Activated CD8-positive, alpha-beta memory T cell treated with anti-CD3 and anti-CD28 coated beads, Interleukin-2, amount 50 U/mL, for 24 hours (primary cell): ENCODE data around the gene API5.

ENCODE experiments used
- DNase-seq: peaks from one replicate; pipeline ENCODE4 v3.0.0-alpha.2; 2020; ENCODE audit errors: extremely low read depth

API5 gene

GRCh38 chr11:43359422-43359818 lies 47.6 kb downstream of the API5 start:
- DNase-seq: peak; percentile 7

- DNase-seq: no peak
Observed at GRCh38 chr11:43360361-43361032, 48.7 kb downstream of the API5 start.

DNA sequence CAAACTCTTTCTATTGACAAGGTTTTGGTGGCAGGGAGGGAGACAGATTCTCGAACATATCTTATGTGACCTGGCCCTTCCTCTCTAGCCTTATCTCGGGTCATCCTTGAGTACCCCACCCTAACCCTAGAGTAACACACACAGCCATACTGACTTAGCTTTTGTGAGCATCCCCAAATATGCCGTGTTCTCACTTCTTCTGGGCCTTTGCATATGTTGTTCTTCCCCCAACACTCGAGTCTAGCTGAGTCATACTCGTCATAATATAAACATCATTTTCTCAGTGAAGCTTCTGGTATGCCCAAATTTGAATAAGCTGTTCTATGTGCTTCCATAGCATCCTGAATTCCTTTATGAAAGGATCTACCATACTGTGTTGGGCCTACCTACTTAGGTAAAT lies 54.9 kb downstream of the API5 start:
- no peak for DNase-seq

DNA sequence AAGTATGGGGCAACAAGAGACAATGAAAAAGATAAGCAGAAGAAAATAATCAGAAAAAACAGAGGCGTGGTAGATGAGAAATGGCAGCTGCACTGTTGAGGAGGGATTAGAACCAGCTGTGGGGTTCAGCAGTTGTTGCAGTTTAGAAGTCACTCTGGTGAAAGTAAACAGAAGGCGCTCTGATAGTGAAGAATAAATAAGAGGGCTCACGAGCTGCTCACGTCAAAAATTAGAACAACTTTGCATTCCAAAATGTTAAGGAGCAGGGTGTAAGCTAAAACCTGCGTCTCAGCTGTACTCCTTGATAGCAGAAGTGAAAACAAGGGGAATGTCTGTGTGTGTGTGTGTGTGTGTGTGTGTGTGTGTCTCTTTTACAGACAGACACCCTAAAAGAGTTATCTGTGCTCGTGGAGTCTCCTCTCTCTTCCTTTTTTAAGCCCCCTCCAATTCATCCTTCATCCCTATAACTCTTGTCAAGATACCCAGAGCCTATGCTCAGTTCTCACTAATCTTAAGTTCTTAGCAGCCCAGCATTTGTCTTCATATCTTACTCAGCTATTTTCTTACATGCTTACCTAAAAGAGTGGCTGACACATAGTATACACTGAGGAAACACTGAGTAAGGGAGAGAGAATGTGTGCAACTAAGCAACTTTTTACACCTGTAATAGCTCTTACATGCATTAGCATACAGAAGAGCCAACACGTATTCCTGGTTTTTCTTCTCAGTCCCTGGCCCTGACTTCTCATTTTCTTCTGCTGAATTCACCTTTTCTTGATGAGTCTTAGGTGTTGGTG lies 55.8 kb downstream of the API5 start:
- no peak for DNase-seq

DNA sequence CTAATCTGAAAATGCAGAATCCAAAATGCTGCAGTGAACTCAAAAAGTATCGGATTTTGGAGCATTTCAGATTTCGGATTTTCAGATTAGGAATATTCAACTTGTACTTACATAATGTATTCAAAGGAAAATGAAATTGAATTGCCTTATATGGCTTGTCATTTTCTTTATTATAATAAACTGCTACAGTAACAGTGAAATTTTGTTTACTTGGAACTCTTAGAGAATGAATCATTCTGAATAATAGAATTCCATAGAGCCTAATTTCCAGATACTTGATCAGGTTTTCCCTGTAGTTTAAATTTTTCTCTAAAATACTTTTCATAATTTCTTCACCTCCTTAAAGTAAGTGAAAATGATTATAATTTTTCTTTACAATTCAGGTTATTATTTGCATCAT lies 64.3 kb downstream of the API5 start:
- DNase-seq: no peak

GRCh38 chr11:43376594-43376993 lies 64.8 kb downstream of the API5 start:
- no peak for DNase-seq

GRCh38 chr11:43377389-43377788 lies 65.6 kb downstream of the API5 start:
- no peak for DNase-seq

DNA sequence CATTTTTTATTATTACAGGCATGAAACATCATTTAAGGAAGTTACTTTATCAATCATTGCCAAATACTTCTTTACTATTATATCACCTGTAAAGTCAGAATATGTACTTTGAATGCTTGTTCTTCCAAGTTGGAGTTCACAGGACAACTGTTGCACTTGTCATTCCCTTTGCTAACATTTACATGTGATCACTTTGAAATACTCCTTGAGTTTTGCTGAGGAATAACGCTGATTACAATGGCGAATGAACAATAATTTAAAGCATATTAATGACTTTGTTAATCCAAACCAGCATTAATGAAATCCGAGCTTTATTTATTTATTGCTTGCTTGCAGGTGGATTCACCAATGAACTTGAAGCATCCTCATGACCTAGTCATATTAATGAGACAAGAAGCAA lies 67.1 kb downstream of the API5 start:
- no peak for DNase-seq

DNA sequence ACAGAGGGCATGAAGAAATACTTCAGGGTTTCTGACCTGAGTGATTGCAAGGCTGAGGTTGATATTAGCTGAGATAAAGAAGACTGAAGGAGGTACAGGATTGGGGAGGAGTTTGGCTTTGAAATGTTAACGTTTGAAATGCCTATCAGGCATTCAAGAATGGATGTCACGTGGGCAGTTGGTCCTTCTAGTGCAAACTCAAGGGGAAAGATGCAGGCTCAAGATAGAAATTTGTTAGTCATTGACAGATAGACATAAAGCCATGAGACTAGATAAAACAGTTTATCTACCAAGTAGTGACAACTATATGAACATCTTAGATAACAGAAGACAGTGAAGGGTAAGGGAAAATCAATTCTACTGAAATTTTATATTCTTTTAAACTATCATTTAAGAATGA lies 70.0 kb downstream of the API5 start:
- DNase-seq: no peak

DNA sequence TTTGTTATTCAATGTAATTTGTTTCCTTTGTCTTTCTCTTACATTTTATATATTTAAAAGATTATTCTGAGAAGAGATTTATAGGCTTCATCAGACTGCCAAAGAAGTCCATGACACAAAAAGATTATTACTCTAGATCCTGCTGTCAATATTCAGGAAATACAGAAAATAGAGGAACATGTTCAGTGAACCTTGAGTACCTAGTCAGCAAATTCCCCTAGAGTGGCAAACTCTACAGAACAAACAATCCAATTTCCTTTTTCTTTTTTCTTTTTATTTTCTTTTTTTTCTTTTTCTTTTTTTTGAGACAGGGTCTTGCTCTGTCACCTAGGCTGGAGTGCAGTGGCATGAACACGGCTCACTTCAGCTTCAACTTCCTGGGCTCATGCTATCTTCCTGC lies 70.8 kb downstream of the API5 start:
- no peak for DNase-seq

- no peak for DNase-seq
Observed at GRCh38 chr11:43384393-43384792, 72.6 kb downstream of the API5 start.

DNA sequence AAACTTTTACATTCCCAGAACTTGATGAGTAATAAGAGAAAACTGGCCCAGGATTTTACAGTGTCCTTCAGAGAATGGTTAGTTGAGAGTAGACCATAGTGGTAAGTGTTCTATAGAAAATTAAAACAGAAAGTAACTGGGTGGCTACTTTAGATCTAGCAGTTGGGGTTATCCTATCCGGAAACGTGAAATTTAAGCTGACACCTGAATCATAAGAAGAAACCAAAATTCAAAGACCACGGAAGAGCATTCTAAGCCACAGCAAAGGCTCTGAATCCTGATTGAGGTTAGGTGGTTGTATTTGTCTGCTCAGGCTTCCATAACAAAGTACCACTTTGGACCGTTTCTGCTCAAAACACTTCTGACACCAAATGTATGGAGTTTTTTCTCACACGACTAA lies 80.9 kb downstream of the API5 start:
- no peak for DNase-seq

GRCh38 chr11:43393765-43394355 lies 82.1 kb downstream of the API5 start:
- DNase-seq: no peak
